ENCODE results near the gene DYNLT2.
"Not testable (repeated sequence)": the region's sequence is repeated elsewhere in the genome, so short reads cannot be mapped to it uniquely, and the experiment has no call there.

The DYNLT2 gene

GRCh38 chr6:169701954-169702839 is 49.2 kb downstream of the DYNLT2 start, which contains the start of the genes C6orf120 and WDR27:
Gene C6orf120, plus strand, starts transcription at chr6:169702126. Its CDS starts 334 bp downstream, at chr6:169702460.
Gene WDR27, minus strand, starts transcription at chr6:169702029. Its CDS starts 13,024 bp downstream, at chr6:169689005.
- peak within 1 kb of the TSS; percentile 91 for H3K27ac Mint-ChIP-seq
- H3K9me3 Mint-ChIP-seq = no peaks in the 10 kb centered on the region
- H3K4me3 Mint-ChIP-seq = peak within 1 kb of the TSS; percentile 92
- H3K27me3 Mint-ChIP-seq = no peaks in the 10 kb centered on the region
- peaks cover 48% of the 10 kb centered on the region for H3K36me3 Mint-ChIP-seq (ENCODE audit: low read depth)
- peaks cover 62% of the 10 kb centered on the region for H3K4me1 Mint-ChIP-seq (ENCODE audit: low read depth)

- Mint-ChIP-seq H3K4me3 (peak overlapping the region; percentile 89), H3K27ac (peak overlapping the region; percentile 89), H3K4me1 (ENCODE audit: low read depth) (peaks cover 55% of the 10 kb centered on the region), H3K36me3 (ENCODE audit: low read depth) (peaks cover 41% of the 10 kb centered on the region), H3K9me3 (no peaks in the 10 kb centered on the region), H3K27me3 (no peaks in the 10 kb centered on the region)
Observed at GRCh38 chr6:169701311-169701953, 49.9 kb downstream of the DYNLT2 start.

- Mint-ChIP-seq H3K27me3 (no peaks in the 10 kb centered on the region), H3K4me1 (ENCODE audit: low read depth) (peaks cover 46% of the 10 kb centered on the region), H3K4me3 (peak overlapping the region; percentile 89), H3K9me3 (no peaks in the 10 kb centered on the region), H3K36me3 (ENCODE audit: low read depth) (peaks cover 31% of the 10 kb centered on the region), H3K27ac (no peak overlapping the region)
Observed at GRCh38 chr6:169700296-169700695, 51.1 kb downstream of the DYNLT2 start.

- not testable (repeated sequence) for H3K4me3 Mint-ChIP-seq, H3K9me3 Mint-ChIP-seq, H3K27ac Mint-ChIP-seq, H3K27me3 Mint-ChIP-seq
- Mint-ChIP-seq H3K36me3 (ENCODE audit: low read depth) (peaks cover 26% of the 10 kb centered on the region), H3K4me1 (ENCODE audit: low read depth) (peaks cover 21% of the 10 kb centered on the region)
Observed at GRCh38 chr6:169697115-169697514, 54.3 kb downstream of the DYNLT2 start.

GRCh38 chr6:169695131-169695530 is 56.2 kb downstream of the DYNLT2 start:
- H3K4me1 Mint-ChIP-seq (ENCODE audit: low read depth) = peaks cover 13% of the 10 kb centered on the region
- H3K36me3 Mint-ChIP-seq (ENCODE audit: low read depth) = peaks cover 37% of the 10 kb centered on the region
- no peak overlapping the region for H3K27ac Mint-ChIP-seq
- no peak overlapping the region for H3K4me3 Mint-ChIP-seq
- H3K9me3 Mint-ChIP-seq = peaks cover 4% of the 10 kb centered on the region
- no peaks in the 10 kb centered on the region for H3K27me3 Mint-ChIP-seq

- Mint-ChIP-seq H3K27ac (no peak overlapping the region), H3K9me3 (peaks cover 4% of the 10 kb centered on the region), H3K4me1 (ENCODE audit: low read depth) (peaks cover under 1% of the 10 kb centered on the region), H3K27me3 (no peaks in the 10 kb centered on the region), H3K36me3 (ENCODE audit: low read depth) (peaks cover 48% of the 10 kb centered on the region), H3K4me3 (no peak overlapping the region)
Observed at GRCh38 chr6:169692516-169692915, 58.9 kb downstream of the DYNLT2 start.

GRCh38 chr6:169691260-169691659 is 60.1 kb downstream of the DYNLT2 start:
- Mint-ChIP-seq H3K4me1 (ENCODE audit: low read depth) (no peaks in the 10 kb centered on the region), H3K4me3 (no peak overlapping the region), H3K9me3 (peaks cover 10% of the 10 kb centered on the region), H3K36me3 (ENCODE audit: low read depth) (peaks cover 58% of the 10 kb centered on the region), H3K27me3 (no peaks in the 10 kb centered on the region), H3K27ac (no peak overlapping the region)

Measured in stimulated activated naive CD8-positive, alpha-beta T cell treated with anti-CD3 and anti-CD28 coated beads, Interleukin-15, Interleukin-2, amounts not matched to agents 100 ng/mL and 50 ng/mL, for 24 hours (primary cell).